ENCODE measurements around the gene PIK3C3. TPM values are rescaled to one million over a fixed set of nuclear protein-coding genes. Genes with fewer than 3 reads are reported as not detected.

The PIK3C3 gene
- total RNA-seq, 1 donor from 2014 or later: 62.2 TPM

GRCh38 chr18:41992066-41992465 is 37.0 kb downstream of the PIK3C3 start:
- no peak for DNase-seq (ENCODE audit: low read depth)
- H3K4me3 ChIP-seq (ENCODE audit: low read depth, low read length): no peak overlapping the region
- TF ChIP-seq CTCF (conservative IDR thresholded peaks at IDR 0.05; ENCODE audit: low read depth, low read length): no peak

DNA sequence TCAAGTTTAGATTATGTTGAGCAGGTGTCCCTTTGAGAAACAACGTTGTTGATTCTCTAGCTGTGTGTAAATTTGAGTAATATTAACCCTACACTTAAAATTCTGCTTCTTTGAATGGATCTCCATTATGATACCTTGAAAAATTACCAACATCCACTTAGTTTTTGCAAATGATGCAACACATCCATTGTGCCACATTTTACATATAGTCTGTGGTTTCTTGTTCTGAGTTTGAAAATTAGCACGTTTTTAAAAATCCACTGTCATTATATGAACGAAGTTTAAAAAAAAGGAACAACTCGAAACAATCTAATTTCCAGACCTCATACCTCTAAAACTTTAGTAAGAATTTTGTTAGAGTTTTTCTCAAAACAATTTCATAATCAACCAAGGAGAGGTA is 37.7 kb downstream of the PIK3C3 start:
- no peak overlapping the region for H3K4me3 ChIP-seq (ENCODE audit: low read depth, low read length)
- no peak for TF ChIP-seq CTCF (conservative IDR thresholded peaks at IDR 0.05; ENCODE audit: low read depth, low read length)

DNA sequence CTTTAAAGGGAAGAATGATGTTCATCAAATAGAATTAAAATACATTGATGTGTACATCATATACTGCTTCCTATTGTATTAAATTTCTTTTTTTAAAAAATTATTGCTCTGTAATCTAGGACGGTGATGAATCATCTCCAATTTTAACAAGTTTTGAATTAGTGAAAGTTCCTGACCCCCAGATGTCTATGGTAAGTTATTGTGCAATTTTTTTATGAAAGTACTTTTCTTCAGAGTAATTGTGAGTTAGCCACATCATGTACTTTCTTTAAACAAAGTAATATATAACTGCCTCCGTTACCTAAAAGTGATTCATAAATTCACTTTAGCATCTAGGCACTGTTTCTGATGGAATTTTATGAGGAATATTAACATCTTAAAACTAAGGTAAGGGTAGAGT is 38.1 kb downstream of the PIK3C3 start:
- TF ChIP-seq CTCF (conservative IDR thresholded peaks at IDR 0.05; ENCODE audit: low read depth, low read length): no peak
- no peak for DNase-seq (ENCODE audit: low read depth)
- no peak overlapping the region for H3K4me3 ChIP-seq (ENCODE audit: low read depth, low read length)

More for the DNA sequence above, 37.7 kb downstream of the PIK3C3 start:
- DNase-seq (ENCODE audit: low read depth): no peak

GRCh38 chr18:41996020-41996419 is 41.0 kb downstream of the PIK3C3 start:
- no peak for TF ChIP-seq CTCF (conservative IDR thresholded peaks at IDR 0.05; ENCODE audit: low read depth, low read length)
- H3K4me3 ChIP-seq (ENCODE audit: low read depth, low read length): no peak overlapping the region
- no peak for DNase-seq (ENCODE audit: low read depth)

- TF ChIP-seq CTCF (conservative IDR thresholded peaks at IDR 0.05; ENCODE audit: low read depth, low read length): no peak
- DNase-seq (ENCODE audit: low read depth): no peak
- H3K4me3 ChIP-seq (ENCODE audit: low read depth, low read length): no peak overlapping the region
These were observed 44.7 kb downstream of the PIK3C3 start for GRCh38 chr18:41999751-42000150.

DNA sequence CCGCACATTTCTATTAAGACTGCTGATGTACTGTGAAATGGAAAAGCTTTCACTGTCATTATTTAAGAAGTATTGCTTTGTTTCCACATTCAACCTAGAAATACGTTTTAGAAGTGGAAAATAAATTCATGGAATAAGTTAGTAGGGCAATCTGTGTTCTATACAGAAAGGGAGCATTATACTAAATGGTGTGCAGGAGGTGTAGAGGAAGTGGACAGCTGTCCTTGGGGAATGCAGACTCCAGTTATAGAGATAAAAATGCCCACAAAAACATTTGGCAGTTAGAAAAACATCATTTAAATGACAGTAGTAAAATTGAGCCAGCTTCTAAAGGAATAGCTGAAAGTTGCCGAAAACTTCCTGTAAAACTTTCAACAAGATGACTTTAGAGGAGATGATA is 46.8 kb downstream of the PIK3C3 start:
- TF ChIP-seq CTCF (conservative IDR thresholded peaks at IDR 0.05; ENCODE audit: low read depth, low read length): no peak
- no peak overlapping the region for H3K4me3 ChIP-seq (ENCODE audit: low read depth, low read length)
- DNase-seq (ENCODE audit: low read depth): no peak

GRCh38 chr18:42004653-42005052 is 49.6 kb downstream of the PIK3C3 start:
- no peak overlapping the region for H3K4me3 ChIP-seq (ENCODE audit: low read depth, low read length)
- no peak for DNase-seq (ENCODE audit: low read depth)
- TF ChIP-seq CTCF (conservative IDR thresholded peaks at IDR 0.05; ENCODE audit: low read depth, low read length): no peak

Data from epithelial cell of proximal tubule (primary cell).